ENCODE measurements around the gene ADO.

DNA sequence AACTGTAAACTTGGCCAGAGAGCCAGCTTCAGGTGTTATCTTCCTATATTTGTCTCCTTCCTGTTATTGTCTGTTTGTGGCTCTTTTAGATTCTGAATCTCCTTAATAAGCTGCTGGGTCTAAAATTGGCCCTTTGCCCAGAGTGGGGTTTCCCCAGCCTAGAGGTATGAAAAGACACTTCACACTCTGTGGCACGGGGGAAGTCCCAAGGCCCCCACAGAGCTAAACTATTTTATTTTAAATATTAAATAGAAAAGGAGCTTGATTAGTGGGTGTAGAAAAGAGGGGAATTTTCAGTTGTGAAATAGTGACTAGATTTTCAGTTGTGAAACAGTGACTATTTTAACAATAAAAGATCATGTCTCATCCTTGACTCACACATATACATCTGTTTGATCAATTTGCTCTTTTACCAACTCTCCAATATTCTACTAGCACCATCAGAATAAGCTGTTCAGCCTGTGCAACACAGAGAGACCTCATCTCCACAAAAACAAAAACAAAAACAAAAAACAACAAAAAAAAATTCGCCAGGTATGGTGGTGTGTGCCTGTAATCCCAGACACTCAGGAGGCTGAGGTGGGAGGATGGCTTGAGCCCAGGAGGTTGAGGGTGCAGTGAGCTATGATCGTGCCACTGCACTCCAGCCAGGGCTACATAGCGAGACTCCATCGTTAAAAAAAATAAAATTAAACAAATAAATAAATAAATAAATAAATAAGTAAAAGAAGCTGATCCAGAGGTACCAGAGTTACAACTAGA lies 24.9 kb upstream of the ADO start:
- TF ChIP-seq, protein P1, sequence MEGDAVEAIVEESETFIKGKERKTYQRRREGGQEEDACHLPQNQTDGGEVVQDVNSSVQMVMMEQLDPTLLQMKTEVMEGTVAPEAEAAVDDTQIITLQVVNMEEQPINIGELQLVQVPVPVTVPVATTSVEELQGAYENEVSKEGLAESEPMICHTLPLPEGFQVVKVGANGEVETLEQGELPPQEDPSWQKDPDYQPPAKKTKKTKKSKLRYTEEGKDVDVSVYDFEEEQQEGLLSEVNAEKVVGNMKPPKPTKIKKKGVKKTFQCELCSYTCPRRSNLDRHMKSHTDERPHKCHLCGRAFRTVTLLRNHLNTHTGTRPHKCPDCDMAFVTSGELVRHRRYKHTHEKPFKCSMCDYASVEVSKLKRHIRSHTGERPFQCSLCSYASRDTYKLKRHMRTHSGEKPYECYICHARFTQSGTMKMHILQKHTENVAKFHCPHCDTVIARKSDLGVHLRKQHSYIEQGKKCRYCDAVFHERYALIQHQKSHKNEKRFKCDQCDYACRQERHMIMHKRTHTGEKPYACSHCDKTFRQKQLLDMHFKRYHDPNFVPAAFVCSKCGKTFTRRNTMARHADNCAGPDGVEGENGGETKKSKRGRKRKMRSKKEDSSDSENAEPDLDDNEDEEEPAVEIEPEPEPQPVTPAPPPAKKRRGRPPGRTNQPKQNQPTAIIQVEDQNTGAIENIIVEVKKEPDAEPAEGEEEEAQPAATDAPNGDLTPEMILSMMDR (conservative IDR thresholded peaks at IDR 0.05 in 1 of 2, IDR thresholded peaks at IDR 0.05 in 1 of 2; ENCODE audit: low read depth in 1 of 2, low read length in 2 of 2) = no peak
- no peak for TF ChIP-seq EZH2 (IDR thresholded peaks at IDR 0.05; ENCODE audit: low read length, missing control alignments)
